Activated CD4-positive, alpha-beta memory T cell treated with anti-CD3 and anti-CD28 coated beads, Interleukin-2, amount 10 ng/mL, durations not matched to agents 7 days and 5 days (primary cell): ENCODE data around the gene EIF6. TPM values are rescaled to one million over a fixed set of nuclear protein-coding genes. Genes with fewer than 3 reads are reported as not detected.

Experiments used
- CTCF ChIA-PET: fragments of 350-600 bp; sonication (Branson Sonifier 250); formaldehyde crosslinking; loops from one replicate; lab custom pipeline; 2021; ENCODE audit warnings: antibody characterized with exemption, inconsistent platforms; lab: Charles Lee
- POLR2A ChIA-PET: fragments of 350-600 bp; sonication (Branson Sonifier 250); formaldehyde crosslinking; loops from one replicate; lab custom pipeline; 2021; ENCODE audit warnings: antibody characterized with exemption; lab: Charles Lee
- DNase-seq: peaks from one replicate; pipeline ENCODE4 v3.0.0-alpha.2; 2020
- H3K27ac Mint-ChIP-seq: one replicate; pipeline ENCODE4 v1.8.0; 2021; ENCODE audit warnings: mild to moderate bottlenecking, mixed read lengths
- H3K27me3 Mint-ChIP-seq: one replicate; pipeline ENCODE4 v1.8.0; 2021; ENCODE audit warnings: mixed read lengths
- H3K36me3 Mint-ChIP-seq: one replicate; pipeline ENCODE4 v1.8.0; 2021; ENCODE audit warnings: low read depth, mixed read lengths
- H3K4me1 Mint-ChIP-seq: one replicate; pipeline ENCODE4 v1.8.0; 2021; ENCODE audit warnings: mixed read lengths
- H3K4me3 Mint-ChIP-seq: one replicate; pipeline ENCODE4 v1.8.0; 2021; ENCODE audit warnings: mild to moderate bottlenecking, mixed read lengths
- H3K9me3 Mint-ChIP-seq: one replicate; pipeline ENCODE4 v1.8.0; 2021; ENCODE audit warnings: mixed read lengths
- total RNA-seq, 2 experiments: library from RNA; stranded (reverse); gene quantifications; one replicate each; pipeline ENCODE4 v1.2.3, GENCODE V29; 2021

EIF6 gene
- total RNA-seq, 2 experiments from 2014 or later: 86.1 to 91.3 TPM

- DNase-seq: no peak
- Mint-ChIP-seq H3K4me3 (no peak overlapping the region), H3K36me3 (peaks cover 2% of the 10 kb centered on the region), H3K4me1 (peaks cover 3% of the 10 kb centered on the region), H3K27ac (no peak overlapping the region), H3K9me3 (no peaks in the 10 kb centered on the region), H3K27me3 (peaks cover 6% of the 10 kb centered on the region)
- POLR2A ChIA-PET: no interaction called here
- CTCF ChIA-PET: interaction anchor here (1.2 kb wide), 2 partner anchors 30 to 142 kb away, joined by 3 to 4 read pairs; no protein-coding TSS in a partner anchor
Measured at GRCh38 chr20:35238735-35239134, 45.8 kb downstream of the EIF6 start.

DNA sequence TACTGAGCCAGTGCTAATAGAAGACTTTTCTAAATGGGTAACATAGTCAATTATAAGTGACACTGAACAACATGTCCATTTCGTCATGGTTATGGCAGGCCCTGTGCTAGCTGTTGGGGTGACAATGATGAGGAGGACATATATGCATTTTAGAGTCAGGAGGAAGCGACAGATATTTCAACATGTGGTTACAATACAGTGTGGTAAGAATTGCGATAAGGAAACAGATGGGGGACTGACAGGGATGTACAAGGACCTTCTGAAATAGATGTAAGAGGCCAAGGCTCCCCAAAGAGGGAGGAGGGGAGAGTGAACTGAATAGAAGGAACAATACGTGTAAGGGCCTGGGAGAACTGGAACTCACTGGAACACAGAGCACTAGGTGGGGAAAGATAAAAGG is 46.4 kb downstream of the EIF6 start:
- no peak for DNase-seq
- POLR2A ChIA-PET: no interaction called here

GRCh38 chr20:35237486-35237885 is 47.1 kb downstream of the EIF6 start:
- Mint-ChIP-seq H3K4me3 (no peak overlapping the region), H3K27ac (no peak overlapping the region), H3K36me3 (peaks cover 2% of the 10 kb centered on the region), H3K9me3 (no peaks in the 10 kb centered on the region), H3K27me3 (peaks cover 6% of the 10 kb centered on the region), H3K4me1 (peaks cover 3% of the 10 kb centered on the region)
- no peak for DNase-seq
- CTCF ChIA-PET: no interaction called here
- POLR2A ChIA-PET: no interaction called here

More for the DNA sequence above, 46.4 kb downstream of the EIF6 start:
- peaks cover 3% of the 10 kb centered on the region for H3K4me1 Mint-ChIP-seq
- H3K36me3 Mint-ChIP-seq: peaks cover 2% of the 10 kb centered on the region
- no peak overlapping the region for H3K4me3 Mint-ChIP-seq
- peaks cover 6% of the 10 kb centered on the region for H3K27me3 Mint-ChIP-seq
- H3K27ac Mint-ChIP-seq: no peak overlapping the region
- CTCF ChIA-PET: interaction anchor here (1.2 kb wide), 2 partner anchors 31 to 142 kb away, joined by 3 to 4 read pairs; no protein-coding TSS in a partner anchor
- H3K9me3 Mint-ChIP-seq: no peaks in the 10 kb centered on the region

- CTCF ChIA-PET: no interaction called here
- peaks cover 5% of the 10 kb centered on the region for H3K4me1 Mint-ChIP-seq
- H3K4me3 Mint-ChIP-seq: no peak overlapping the region
- POLR2A ChIA-PET: no interaction called here
- H3K9me3 Mint-ChIP-seq: no peaks in the 10 kb centered on the region
- H3K36me3 Mint-ChIP-seq: peaks cover 2% of the 10 kb centered on the region
- H3K27ac Mint-ChIP-seq: no peak overlapping the region
- DNase-seq: no peak
- H3K27me3 Mint-ChIP-seq: peaks cover 5% of the 10 kb centered on the region
Measured at GRCh38 chr20:35235881-35236280, 48.7 kb downstream of the EIF6 start.

GRCh38 chr20:35232575-35232974 is 52.0 kb downstream of the EIF6 start:
- CTCF ChIA-PET: interaction anchor here (0.6 kb wide), 1 partner anchor 71 kb away, joined by 3 read pairs; no protein-coding TSS in a partner anchor
- H3K4me3 Mint-ChIP-seq: no peak overlapping the region
- no peak overlapping the region for H3K27ac Mint-ChIP-seq
- peaks cover 2% of the 10 kb centered on the region for H3K36me3 Mint-ChIP-seq
- peaks cover 24% of the 10 kb centered on the region for H3K27me3 Mint-ChIP-seq
- POLR2A ChIA-PET: no interaction called here
- peaks cover 2% of the 10 kb centered on the region for H3K4me1 Mint-ChIP-seq
- H3K9me3 Mint-ChIP-seq: no peaks in the 10 kb centered on the region
- DNase-seq: no peak

Other genes starting within 250 kb of the EIF6 start
- gene TRPC4AP, start 192.0 kb downstream of the EIF6 start, total RNA-seq: 10 to 100 TPM; 63.5 to 65.7 TPM
- 10 to 100 TPM; 29.7 to 30.5 TPM for gene EDEM2, start 137.4 kb downstream of the EIF6 start, total RNA-seq
- gene PROCR, start 112.7 kb downstream of the EIF6 start, total RNA-seq: under 1 TPM; 0.88 to 0.95 TPM
- gene MMP24, start 58.1 kb downstream of the EIF6 start, total RNA-seq: not detected
- 10 to 100 TPM; 45.6 to 48.7 TPM for gene MMP24OS, start 6.7 kb downstream of the EIF6 start, total RNA-seq
- not detected for gene FAM83C, start 7.7 kb upstream of the EIF6 start, total RNA-seq
- 10 to 100 TPM; 40.8 to 41.4 TPM for gene UQCC1, start 127.2 kb upstream of the EIF6 start, total RNA-seq
- under 1 TPM in 1 of 2 experiments, not detected in 1; 0.08 TPM for gene GDF5, start 153.5 kb upstream of the EIF6 start, total RNA-seq
- gene CEP250, start 170.8 kb upstream of the EIF6 start, total RNA-seq: 10 to 100 TPM; 70.3 to 71.2 TPM
- gene C20orf173, start 244.9 kb upstream of the EIF6 start, total RNA-seq: not detected